H9 (cell line): ENCODE measurements around the gene UTS2. TPM values are rescaled to one million over a fixed set of nuclear protein-coding genes. Genes with fewer than 3 reads are reported as not detected.
A peak's percentile ranks its signal among the peaks of the same experiment; 100 is the strongest.

ENCODE experiments used
- DNase-seq: peaks from one replicate; pipeline ENCODE4 v3.0.0-alpha.2; 2017
- H2AFZ ChIP-seq: one replicate; pipeline ENCODE4 v1.6.1; 2013; ENCODE audit warnings: mild to moderate bottlenecking, low read length, control low read depth, moderate library complexity
- H2AK5ac ChIP-seq: 2 replicates; pipeline ENCODE4 v1.6.1; 2013; ENCODE audit warnings: low read length, control low read depth, mixed read lengths; ENCODE audit not compliant: insufficient read length
- H2BK120ac ChIP-seq: one replicate; pipeline ENCODE4 v1.6.1; 2013; ENCODE audit warnings: low read depth, mild to moderate bottlenecking, low read length, control low read depth, inconsistent platforms; ENCODE audit not compliant: poor library complexity, severe bottlenecking
- H2BK12ac ChIP-seq: 2 replicates; pipeline ENCODE4 v1.6.1; 2013; ENCODE audit warnings: low read length, control low read depth, mixed read lengths, low read depth; ENCODE audit not compliant: insufficient read length
- H2BK15ac ChIP-seq: 2 replicates; pipeline ENCODE4 v1.6.1; 2013; ENCODE audit warnings: low read depth, low read length, control low read depth
- H2BK20ac ChIP-seq: one replicate; pipeline ENCODE4 v1.6.1; 2013; ENCODE audit warnings: low read depth, mild to moderate bottlenecking, low read length, control low read depth, inconsistent platforms; ENCODE audit not compliant: poor library complexity, severe bottlenecking
- H2BK5ac ChIP-seq: 2 replicates; pipeline ENCODE4 v1.6.1; 2013; ENCODE audit warnings: low read length, control low read depth, mixed read lengths; ENCODE audit not compliant: insufficient read length
- H3K14ac ChIP-seq: 2 replicates; pipeline ENCODE4 v1.6.1; 2013; ENCODE audit warnings: low read length, control low read depth; ENCODE audit not compliant: insufficient read depth
- H3K18ac ChIP-seq: 2 replicates; pipeline ENCODE4 v1.6.1; 2013; ENCODE audit warnings: low read depth, mild to moderate bottlenecking, mixed read lengths, low read length, control low read depth; ENCODE audit not compliant: insufficient read length
- H3K23ac ChIP-seq: 2 replicates; pipeline ENCODE4 v1.6.1; 2013; ENCODE audit warnings: low read length, control low read depth, mixed read lengths, low read depth; ENCODE audit not compliant: insufficient read length
- H3K23me2 ChIP-seq: 2 replicates; pipeline ENCODE4 v1.6.1; 2013; ENCODE audit warnings: low read depth, mild to moderate bottlenecking, mixed read lengths, low read length, control low read depth; ENCODE audit not compliant: insufficient read length, poor library complexity, severe bottlenecking
- H3K27ac ChIP-seq: 2 replicates; pipeline ENCODE4 v1.5.1; 2013; ENCODE audit warnings: low read length, control low read depth, mixed read lengths, low read depth; ENCODE audit not compliant: insufficient read length
- H3K27me3 ChIP-seq: 2 replicates; pipeline ENCODE4 v1.6.1; 2013; ENCODE audit warnings: low read length, control low read depth, inconsistent platforms; ENCODE audit not compliant: insufficient read depth
- H3K4ac ChIP-seq: 2 replicates; pipeline ENCODE4 v1.6.1; 2013; ENCODE audit warnings: low read depth, mild to moderate bottlenecking, control low read depth, inconsistent platforms, low read length, moderate library complexity
- H3K4me1 ChIP-seq: 2 replicates; pipeline ENCODE4 v1.6.1; 2013; ENCODE audit warnings: low read length, control low read depth, inconsistent platforms; ENCODE audit not compliant: insufficient read depth
- H3K4me2 ChIP-seq: 2 replicates; pipeline ENCODE4 v1.6.1; 2013; ENCODE audit warnings: low read length, control low read depth, mixed read lengths; ENCODE audit not compliant: insufficient read length, insufficient read depth
- H3K56ac ChIP-seq: 2 replicates; pipeline ENCODE4 v1.6.1; 2013; ENCODE audit warnings: low read depth, mild to moderate bottlenecking, mixed read lengths, low read length, control low read depth; ENCODE audit not compliant: insufficient read length
- H3K79me1 ChIP-seq: 2 replicates; pipeline ENCODE4 v1.6.1; 2013; ENCODE audit warnings: low read depth, mild to moderate bottlenecking, moderate library complexity, low read length, control low read depth, inconsistent platforms; ENCODE audit not compliant: insufficient read depth, poor library complexity, severe bottlenecking
- H3K79me2 ChIP-seq: 2 replicates; pipeline ENCODE4 v1.6.1; 2013; ENCODE audit warnings: low read length, control low read depth, inconsistent platforms; ENCODE audit not compliant: insufficient read depth
- H3K9ac ChIP-seq: 2 replicates; pipeline ENCODE4 v1.6.1; 2013; ENCODE audit warnings: low read length, control low read depth, mixed read lengths; ENCODE audit not compliant: insufficient read length; ENCODE audit errors: extremely low read depth
- H3K9me3 ChIP-seq: one replicate; pipeline ENCODE4 v1.6.1; 2013; ENCODE audit warnings: low read depth, low read length, inconsistent platforms; ENCODE audit not compliant: control insufficient read depth
- H3T11ph ChIP-seq: one replicate; pipeline ENCODE4 v1.6.1; 2013; ENCODE audit warnings: mild to moderate bottlenecking, low read length, control low read depth, inconsistent platforms
- H4K20me1 ChIP-seq: one replicate; pipeline ENCODE4 v1.6.1; 2013; ENCODE audit not compliant: control insufficient read depth, insufficient read length, insufficient read depth
- H4K5ac ChIP-seq: 2 replicates; pipeline ENCODE4 v1.6.1; 2013; ENCODE audit warnings: low read depth, mild to moderate bottlenecking, mixed read lengths, low read length, control low read depth; ENCODE audit not compliant: insufficient read length
- H4K8ac ChIP-seq: replicated peaks from 2 replicates; pipeline ENCODE4 v1.6.1; 2013; ENCODE audit warnings: low read length, control low read depth, mixed read lengths, low read depth; ENCODE audit not compliant: insufficient read length
- H4K91ac ChIP-seq: 2 replicates; pipeline ENCODE4 v1.6.1; 2013; ENCODE audit warnings: low read depth, mild to moderate bottlenecking, moderate library complexity, mixed read lengths, low read length, control low read depth; ENCODE audit not compliant: insufficient read length
- H3K27ac Mint-ChIP-seq, 3 experiments: 2 replicates in 2 of 3; 3 replicates in 1 of 3; pipeline ENCODE4 v1.8.0; 2020 to 2021; ENCODE audit warnings: mixed read lengths in 3 of 3, mild to moderate bottlenecking in 1 of 3, moderate library complexity in 1 of 3
- H3K27me3 Mint-ChIP-seq: 2 replicates; pipeline ENCODE4 v1.8.0; 2021; ENCODE audit warnings: low read depth, mild to moderate bottlenecking, moderate library complexity, mixed read lengths
- H3K36me3 Mint-ChIP-seq, 3 experiments: 2 replicates in 2 of 3; 3 replicates in 1 of 3; pipeline ENCODE4 v1.8.0; 2020 to 2021; ENCODE audit warnings: low read depth in 3 of 3, mixed read lengths in 3 of 3; ENCODE audit not compliant: insufficient read depth in 1 of 3
- H3K4me1 Mint-ChIP-seq, 2 experiments: 2 replicates each; pipeline ENCODE4 v1.8.0; 2020; ENCODE audit warnings: mixed read lengths in 2 of 2
- H3K4me3 Mint-ChIP-seq, 2 experiments: 2 replicates in 1 of 2; 3 replicates in 1 of 2; pipeline ENCODE4 v1.8.0; 2020 to 2021; ENCODE audit warnings: mild to moderate bottlenecking in 2 of 2, mixed read lengths in 2 of 2, moderate library complexity in 1 of 2
- H3K9me3 Mint-ChIP-seq, 2 experiments: 2 replicates in 1 of 2; 3 replicates in 1 of 2; pipeline ENCODE4 v1.8.0; 2020; ENCODE audit warnings: mild to moderate bottlenecking in 2 of 2, mixed read lengths in 2 of 2, moderate library complexity in 1 of 2
- WGBS: extraction: QIAGEN DNeasy Blood & Tissue Kit; methylation state at CpG from one replicate; pipeline ENCODE4 v1.1.7; 2013; ENCODE audit warnings: missing lambda C conversion rate, low lambda C conversion rate, mixed read lengths; ENCODE audit not compliant: insufficient read length; ENCODE audit errors: extremely low coverage; 5-methylcytosine and 5-hydroxymethylcytosine counted together
- total RNA-seq: library from RNA; stranded (reverse); gene quantifications from 2 replicates; pipeline ENCODE4 v1.2.1, GENCODE V29; 2021
- TF ChIP-seq, protein P1 (sequence below): fragments of 200-600 bp; sonication (generic); conservative IDR thresholded peaks from 3 replicates; pipeline ENCODE4 v1.8.0; 2021; ENCODE audit warnings: antibody characterized with exemption, mild to moderate bottlenecking

Gene UTS2
- total RNA-seq, 1 experiment from 2014 or later = not detected

DNA sequence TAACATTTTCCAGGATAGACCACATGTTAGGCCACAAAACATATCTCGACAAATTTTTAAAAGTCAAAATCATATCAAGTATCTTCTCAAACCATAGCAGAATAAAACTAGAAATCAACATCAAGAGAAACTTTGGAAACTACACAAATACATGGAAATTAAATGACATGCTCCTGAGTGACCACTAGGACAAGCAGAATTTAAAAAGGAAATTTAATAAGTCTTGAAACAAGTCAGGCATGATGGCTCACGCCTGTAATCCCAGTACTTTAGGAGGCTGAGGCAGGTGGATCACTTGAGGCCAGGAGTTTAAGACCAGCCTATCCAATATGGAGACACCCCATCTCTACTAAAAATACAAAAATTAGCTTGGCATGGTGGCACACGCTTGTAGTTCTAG, 26.4 kb upstream of the UTS2 start:
- H2AFZ ChIP-seq = no peak overlapping the region
- no CpG with 5 or more reads among the region's 3 CpGs for WGBS
- H4K8ac ChIP-seq = no peak overlapping the region
- H3K79me1 ChIP-seq = no peaks in the 10 kb centered on the region
- Mint-ChIP-seq H3K4me1 (no peaks in the 10 kb centered on the region), H3K4me3 (no peak overlapping the region), H3K27me3 (no peaks in the 10 kb centered on the region), H3K36me3 (peaks cover 0 to 3% (median 1%) of the 10 kb centered on the region in 3 experiments; a peak in 2 of 7 replicates), H3K9me3 (peaks cover 10 to 14% of the 10 kb centered on the region in 2 experiments), H3K27ac (no peak overlapping the region)
- no peak overlapping the region for H2AK5ac ChIP-seq
- no peak overlapping the region for H2BK20ac ChIP-seq
- H3K18ac ChIP-seq = no peak overlapping the region
- H3K27me3 ChIP-seq = no peaks in the 10 kb centered on the region
- no peaks in the 10 kb centered on the region for H3K79me2 ChIP-seq
- H2BK12ac ChIP-seq = no peak overlapping the region
- H3K9ac ChIP-seq = no peak overlapping the region
- no peak overlapping the region for H3K56ac ChIP-seq
- H4K20me1 ChIP-seq = no peaks in the 10 kb centered on the region
- no peak overlapping the region for H3K27ac ChIP-seq
- H3K4ac ChIP-seq = no peak overlapping the region
- H3K4me1 ChIP-seq = no peaks in the 10 kb centered on the region
- TF ChIP-seq, protein P1, sequence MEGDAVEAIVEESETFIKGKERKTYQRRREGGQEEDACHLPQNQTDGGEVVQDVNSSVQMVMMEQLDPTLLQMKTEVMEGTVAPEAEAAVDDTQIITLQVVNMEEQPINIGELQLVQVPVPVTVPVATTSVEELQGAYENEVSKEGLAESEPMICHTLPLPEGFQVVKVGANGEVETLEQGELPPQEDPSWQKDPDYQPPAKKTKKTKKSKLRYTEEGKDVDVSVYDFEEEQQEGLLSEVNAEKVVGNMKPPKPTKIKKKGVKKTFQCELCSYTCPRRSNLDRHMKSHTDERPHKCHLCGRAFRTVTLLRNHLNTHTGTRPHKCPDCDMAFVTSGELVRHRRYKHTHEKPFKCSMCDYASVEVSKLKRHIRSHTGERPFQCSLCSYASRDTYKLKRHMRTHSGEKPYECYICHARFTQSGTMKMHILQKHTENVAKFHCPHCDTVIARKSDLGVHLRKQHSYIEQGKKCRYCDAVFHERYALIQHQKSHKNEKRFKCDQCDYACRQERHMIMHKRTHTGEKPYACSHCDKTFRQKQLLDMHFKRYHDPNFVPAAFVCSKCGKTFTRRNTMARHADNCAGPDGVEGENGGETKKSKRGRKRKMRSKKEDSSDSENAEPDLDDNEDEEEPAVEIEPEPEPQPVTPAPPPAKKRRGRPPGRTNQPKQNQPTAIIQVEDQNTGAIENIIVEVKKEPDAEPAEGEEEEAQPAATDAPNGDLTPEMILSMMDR = peak; percentile 36; the same call in 2 of the 3 replicates
- no peak overlapping the region for H2BK15ac ChIP-seq
- H2BK120ac ChIP-seq = no peak overlapping the region
- no peak overlapping the region for H2BK5ac ChIP-seq
- H3T11ph ChIP-seq = no peak overlapping the region
- H4K91ac ChIP-seq = no peak overlapping the region
- H3K9me3 ChIP-seq = no peaks in the 10 kb centered on the region
- H3K4me2 ChIP-seq = no peak overlapping the region
- no peak overlapping the region for H3K14ac ChIP-seq
- no peak overlapping the region for H4K5ac ChIP-seq
- no peak overlapping the region for H3K23ac ChIP-seq
- H3K23me2 ChIP-seq = no peaks in the 10 kb centered on the region
- no peak for DNase-seq
